ENCODE data around the gene CIT. TPM values are rescaled to one million over a fixed set of nuclear protein-coding genes. Genes with fewer than 3 reads are reported as not detected.

CIT gene
- total and polyA plus RNA-seq, 9 of the 15 experiments (the other 6 are each of a cell fraction or from before 2014, with no cell fraction given), result 1.1 to 46.7 (median 21.3) TPM

DNA sequence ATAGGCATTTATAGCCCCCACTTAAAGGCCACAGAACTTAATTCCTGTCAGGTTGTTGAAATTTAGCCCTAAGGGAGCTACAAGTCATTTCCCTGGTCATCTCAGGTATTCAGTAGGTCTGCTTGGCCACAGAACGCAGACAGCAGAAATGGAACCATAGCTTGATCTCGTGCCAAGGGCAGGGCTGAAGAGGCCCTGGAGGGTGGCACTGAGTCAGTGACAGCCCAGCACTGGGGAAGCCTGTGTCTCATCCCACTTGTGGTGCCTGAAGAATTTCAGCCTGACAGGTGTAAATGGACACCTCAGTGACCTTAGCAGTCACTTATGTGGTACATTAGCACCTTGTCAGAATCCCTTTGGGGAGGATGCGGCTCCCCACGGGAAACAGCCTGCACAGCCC lies 202.6 kb downstream of the CIT start:
- TF ChIP-seq, protein P1, sequence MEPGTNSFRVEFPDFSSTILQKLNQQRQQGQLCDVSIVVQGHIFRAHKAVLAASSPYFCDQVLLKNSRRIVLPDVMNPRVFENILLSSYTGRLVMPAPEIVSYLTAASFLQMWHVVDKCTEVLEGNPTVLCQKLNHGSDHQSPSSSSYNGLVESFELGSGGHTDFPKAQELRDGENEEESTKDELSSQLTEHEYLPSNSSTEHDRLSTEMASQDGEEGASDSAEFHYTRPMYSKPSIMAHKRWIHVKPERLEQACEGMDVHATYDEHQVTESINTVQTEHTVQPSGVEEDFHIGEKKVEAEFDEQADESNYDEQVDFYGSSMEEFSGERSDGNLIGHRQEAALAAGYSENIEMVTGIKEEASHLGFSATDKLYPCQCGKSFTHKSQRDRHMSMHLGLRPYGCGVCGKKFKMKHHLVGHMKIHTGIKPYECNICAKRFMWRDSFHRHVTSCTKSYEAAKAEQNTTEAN (CRISPR knock-in tag; IDR thresholded peaks at IDR 0.05), result no peak
- TF ChIP-seq, protein P2, sequence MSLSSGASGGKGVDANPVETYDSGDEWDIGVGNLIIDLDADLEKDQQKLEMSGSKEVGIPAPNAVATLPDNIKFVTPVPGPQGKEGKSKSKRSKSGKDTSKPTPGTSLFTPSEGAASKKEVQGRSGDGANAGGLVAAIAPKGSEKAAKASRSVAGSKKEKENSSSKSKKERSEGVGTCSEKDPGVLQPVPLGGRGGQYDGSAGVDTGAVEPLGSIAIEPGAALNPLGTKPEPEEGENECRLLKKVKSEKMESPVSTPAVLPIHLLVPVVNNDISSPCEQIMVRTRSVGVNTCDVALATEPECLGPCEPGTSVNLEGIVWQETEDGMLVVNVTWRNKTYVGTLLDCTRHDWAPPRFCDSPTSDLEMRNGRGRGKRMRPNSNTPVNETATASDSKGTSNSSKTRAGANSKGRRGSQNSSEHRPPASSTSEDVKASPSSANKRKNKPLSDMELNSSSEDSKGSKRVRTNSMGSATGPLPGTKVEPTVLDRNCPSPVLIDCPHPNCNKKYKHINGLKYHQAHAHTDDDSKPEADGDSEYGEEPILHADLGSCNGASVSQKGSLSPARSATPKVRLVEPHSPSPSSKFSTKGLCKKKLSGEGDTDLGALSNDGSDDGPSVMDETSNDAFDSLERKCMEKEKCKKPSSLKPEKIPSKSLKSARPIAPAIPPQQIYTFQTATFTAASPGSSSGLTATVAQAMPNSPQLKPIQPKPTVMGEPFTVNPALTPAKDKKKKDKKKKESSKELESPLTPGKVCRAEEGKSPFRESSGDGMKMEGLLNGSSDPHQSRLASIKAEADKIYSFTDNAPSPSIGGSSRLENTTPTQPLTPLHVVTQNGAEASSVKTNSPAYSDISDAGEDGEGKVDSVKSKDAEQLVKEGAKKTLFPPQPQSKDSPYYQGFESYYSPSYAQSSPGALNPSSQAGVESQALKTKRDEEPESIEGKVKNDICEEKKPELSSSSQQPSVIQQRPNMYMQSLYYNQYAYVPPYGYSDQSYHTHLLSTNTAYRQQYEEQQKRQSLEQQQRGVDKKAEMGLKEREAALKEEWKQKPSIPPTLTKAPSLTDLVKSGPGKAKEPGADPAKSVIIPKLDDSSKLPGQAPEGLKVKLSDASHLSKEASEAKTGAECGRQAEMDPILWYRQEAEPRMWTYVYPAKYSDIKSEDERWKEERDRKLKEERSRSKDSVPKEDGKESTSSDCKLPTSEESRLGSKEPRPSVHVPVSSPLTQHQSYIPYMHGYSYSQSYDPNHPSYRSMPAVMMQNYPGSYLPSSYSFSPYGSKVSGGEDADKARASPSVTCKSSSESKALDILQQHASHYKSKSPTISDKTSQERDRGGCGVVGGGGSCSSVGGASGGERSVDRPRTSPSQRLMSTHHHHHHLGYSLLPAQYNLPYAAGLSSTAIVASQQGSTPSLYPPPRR (CRISPR knock-in tag; IDR thresholded peaks at IDR 0.05; ENCODE audit: borderline replicate concordance), result no peak
- TF ChIP-seq, protein P3, sequence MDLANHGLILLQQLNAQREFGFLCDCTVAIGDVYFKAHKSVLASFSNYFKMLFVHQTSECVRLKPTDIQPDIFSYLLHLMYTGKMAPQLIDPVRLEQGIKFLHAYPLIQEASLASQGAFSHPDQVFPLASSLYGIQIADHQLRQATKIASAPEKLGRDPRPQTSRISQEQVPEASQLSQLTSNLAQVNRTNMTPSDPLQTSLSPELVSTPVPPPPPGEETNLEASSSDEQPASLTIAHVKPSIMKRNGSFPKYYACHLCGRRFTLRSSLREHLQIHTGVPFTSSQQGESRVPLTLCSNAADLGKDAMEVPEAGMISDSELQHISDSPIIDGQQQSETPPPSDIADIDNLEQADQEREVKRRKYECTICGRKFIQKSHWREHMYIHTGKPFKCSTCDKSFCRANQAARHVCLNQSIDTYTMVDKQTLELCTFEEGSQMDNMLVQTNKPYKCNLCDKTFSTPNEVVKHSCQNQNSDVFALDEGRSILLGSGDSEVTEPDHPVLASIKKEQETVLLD (IDR thresholded peaks at IDR 0.05), result no peak
- 0 out of 2 replicates have a peak, but pooled peaks have one; percentile 42 for TF ChIP-seq POLR2A (conservative IDR thresholded peaks at IDR 0.05)
- no peak for TF ChIP-seq SAFB2 (IDR thresholded peaks at IDR 0.05; ENCODE audit: borderline replicate concordance, low read depth, low read length, severe bottlenecking)
- Histone ChIP-seq H3K4me2 (ENCODE audit: insufficient read depth, low read length) (no peak overlapping the region), H3K9ac (ENCODE audit: insufficient read depth in 1 of 2, low read depth in 2 of 2, low read length in 2 of 2) (no peak overlapping the region), H3K9me3 (replicated peaks; ENCODE audit: control insufficient read depth, insufficient read depth, low read depth, low read length) (no peaks in the 10 kb centered on the region), H3K4me1 (replicated peaks in 1 of 2; ENCODE audit: control insufficient read depth in 2 of 2, insufficient read depth in 2 of 2, low read length in 2 of 2) (peaks cover 6 to 32% of the 10 kb centered on the region in 2 experiments; a peak in 4 of 5 replicates), H3K27ac (ENCODE audit: extremely low read depth, low read depth, low read length) (no peak overlapping the region), H3K36me3 (ENCODE audit: control insufficient read depth, insufficient read depth, low read length) (peaks cover 99% of the 10 kb centered on the region), H3K27me3 (ENCODE audit: control insufficient read depth in 2 of 2, insufficient read depth in 2 of 2, low read length in 2 of 2) (no peaks in the 10 kb centered on the region), H4K20me1 (replicated peaks; ENCODE audit: control insufficient read depth, insufficient read depth, low read length) (no peaks in the 10 kb centered on the region), H2AFZ (ENCODE audit: low read depth, low read length) (no peak overlapping the region), H3K9me1 (ENCODE audit: control insufficient read depth, insufficient read depth, low read length) (no peaks in the 10 kb centered on the region), H3K4me3 (no peak overlapping the region), H3K79me2 (ENCODE audit: control insufficient read depth, insufficient read depth, low read length) (peaks cover 65% of the 10 kb centered on the region)
- POLR2A ChIA-PET, result interaction anchor here (0.9 to 3.7 kb wide), 4 partner anchors 8 to 16 kb away, joined by 3 to 31 read pairs (median 4); no protein-coding TSS in a partner anchor
- no TSS peak for BruUV-seq (replicated peaks)
- CTCF ChIA-PET (ENCODE audit: low intra/inter-chr PET ratio), result no interaction called here
- 100% methylated on average over 4 of the region's 4 CpGs for WGBS (ENCODE audit: insufficient coverage, low coverage, missing lambda C conversion rate)
- in situ Hi-C loops (cut with MboI), result no loop called here
- DNase-seq (ENCODE audit: extremely low read depth in 1 of 4, low spot score in 3 of 4) (no peak), ATAC-seq (no peak), FAIRE-seq (no peak)
- intact Hi-C loops (cut with micrococcal nuclease), result no loop called here

Data from K562 (cell line).